ENCODE data around the gene SVOPL. TPM values are rescaled to one million over a fixed set of nuclear protein-coding genes. Genes with fewer than 3 reads are reported as not detected.

The SVOPL gene
- total and polyA plus RNA-seq, 2 donors (not counting 1 experiment from before 2014, with no cell fraction given): not detected

DNA sequence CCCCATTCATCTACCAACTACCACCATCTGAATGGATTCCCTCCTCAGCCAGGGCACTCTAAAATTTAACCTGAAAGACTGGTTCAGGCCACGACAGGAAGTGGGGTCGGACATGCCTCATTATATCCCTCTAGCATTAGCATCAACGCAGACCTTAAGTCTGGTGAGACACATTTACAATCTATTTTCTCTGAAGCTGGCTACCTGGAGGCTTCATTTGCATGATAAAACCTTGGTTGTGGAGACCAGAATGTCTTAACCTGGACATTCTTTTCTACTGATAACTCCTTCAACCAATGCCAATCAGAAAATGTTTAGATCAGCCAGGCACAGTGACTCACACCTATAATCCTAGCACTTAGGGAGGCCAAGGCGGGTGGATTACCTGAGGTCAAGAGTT, 42.3 kb downstream of the SVOPL start:
- H3K9me3 Mint-ChIP-seq (ENCODE audit: insufficient read depth): no peaks in the 10 kb centered on the region
- no peak overlapping the region for H3K9ac ChIP-seq (ENCODE audit: low read length)

GRCh38 chr7:138657854-138658386, 43.2 kb downstream of the SVOPL start:
- no peaks in the 10 kb centered on the region for H4K20me1 ChIP-seq (ENCODE audit: control insufficient read depth, insufficient read depth, low read length, poor library complexity, severe bottlenecking)
- Mint-ChIP-seq H3K27ac (no peak overlapping the region), H3K9me3 (ENCODE audit: insufficient read depth) (no peaks in the 10 kb centered on the region), H3K4me3 (no peak overlapping the region), H3K4me1 (no peaks in the 10 kb centered on the region), H3K27me3 (no peaks in the 10 kb centered on the region)
- CTCF ChIA-PET: no interaction called here
- intact Hi-C loops (cut with micrococcal nuclease): loop anchor here (10.0 kb wide), 1 partner anchor 73 kb away; no protein-coding TSS in a partner anchor
- TF ChIP-seq, protein P1, sequence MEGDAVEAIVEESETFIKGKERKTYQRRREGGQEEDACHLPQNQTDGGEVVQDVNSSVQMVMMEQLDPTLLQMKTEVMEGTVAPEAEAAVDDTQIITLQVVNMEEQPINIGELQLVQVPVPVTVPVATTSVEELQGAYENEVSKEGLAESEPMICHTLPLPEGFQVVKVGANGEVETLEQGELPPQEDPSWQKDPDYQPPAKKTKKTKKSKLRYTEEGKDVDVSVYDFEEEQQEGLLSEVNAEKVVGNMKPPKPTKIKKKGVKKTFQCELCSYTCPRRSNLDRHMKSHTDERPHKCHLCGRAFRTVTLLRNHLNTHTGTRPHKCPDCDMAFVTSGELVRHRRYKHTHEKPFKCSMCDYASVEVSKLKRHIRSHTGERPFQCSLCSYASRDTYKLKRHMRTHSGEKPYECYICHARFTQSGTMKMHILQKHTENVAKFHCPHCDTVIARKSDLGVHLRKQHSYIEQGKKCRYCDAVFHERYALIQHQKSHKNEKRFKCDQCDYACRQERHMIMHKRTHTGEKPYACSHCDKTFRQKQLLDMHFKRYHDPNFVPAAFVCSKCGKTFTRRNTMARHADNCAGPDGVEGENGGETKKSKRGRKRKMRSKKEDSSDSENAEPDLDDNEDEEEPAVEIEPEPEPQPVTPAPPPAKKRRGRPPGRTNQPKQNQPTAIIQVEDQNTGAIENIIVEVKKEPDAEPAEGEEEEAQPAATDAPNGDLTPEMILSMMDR (IDR thresholded peaks at IDR 0.05): no peak
- no peak for TF ChIP-seq EZH2 (IDR thresholded peaks at IDR 0.05; ENCODE audit: borderline replicate concordance, insufficient read depth, low read depth, low read length, poor library complexity, severe bottlenecking)
- no peaks in the 10 kb centered on the region for H3K79me2 ChIP-seq (ENCODE audit: control insufficient read depth, insufficient read depth, low read length)
- H3K4me2 ChIP-seq (replicated peaks; ENCODE audit: low read depth, low read length, poor library complexity, severe bottlenecking): no peak overlapping the region
- DNase-seq (no peak), ATAC-seq (ENCODE audit: low read depth) (no peak)
- no peak overlapping the region for H2AFZ ChIP-seq (ENCODE audit: insufficient read depth, low read depth, low read length, poor library complexity, severe bottlenecking)
- peaks cover 0 to 1% (median 0%) of the 10 kb centered on the region in 4 experiments for H3K27me3 ChIP-seq (replicated peaks in 1 of 4; ENCODE audit: control extremely low read depth in 1 of 4, control insufficient read depth in 3 of 4, insufficient read depth in 4 of 4, low read length in 3 of 4)
- no peak overlapping the region for H3K9ac ChIP-seq (ENCODE audit: low read length)
- POLR2A ChIA-PET: no interaction called here
- no CpG with 5 or more reads among the region's 4 CpGs for WGBS (ENCODE audit: insufficient coverage)
- no peak overlapping the region for H3K4me3 ChIP-seq (ENCODE audit: control extremely low read depth in 1 of 5, extremely low read depth in 1 of 5, insufficient read depth in 1 of 5, low read depth in 2 of 5, low read length in 4 of 5)
- H3K36me3 ChIP-seq (replicated peaks in 1 of 2; ENCODE audit: control extremely low read depth in 1 of 2, control insufficient read depth in 1 of 2, extremely low read depth in 1 of 2, insufficient read depth in 2 of 2, low read length in 1 of 2): no peaks in the 10 kb centered on the region
- H3K27ac ChIP-seq (ENCODE audit: low read length in 2 of 2): no peak overlapping the region
- H3K4me1 ChIP-seq (ENCODE audit: control insufficient read depth in 2 of 2, insufficient read depth in 2 of 2, low read length in 2 of 2): no peaks in the 10 kb centered on the region
- H3K9me3 ChIP-seq (ENCODE audit: control extremely low read depth in 1 of 3, control insufficient read depth in 2 of 3, insufficient read depth in 1 of 3, low read length in 2 of 3): peaks cover 0 to 17% (median 3%) of the 10 kb centered on the region in 3 donors

More for the DNA sequence above, 42.3 kb downstream of the SVOPL start:
- Histone ChIP-seq H3K36me3 (replicated peaks in 1 of 2; ENCODE audit: control extremely low read depth in 1 of 2, control insufficient read depth in 1 of 2, extremely low read depth in 1 of 2, insufficient read depth in 2 of 2, low read length in 1 of 2) (no peaks in the 10 kb centered on the region), H3K27me3 (replicated peaks in 1 of 4; ENCODE audit: control extremely low read depth in 1 of 4, control insufficient read depth in 3 of 4, insufficient read depth in 4 of 4, low read length in 3 of 4) (peaks cover 0 to 3% (median 0%) of the 10 kb centered on the region in 4 experiments), H3K4me3 (ENCODE audit: control extremely low read depth in 1 of 5, extremely low read depth in 1 of 5, insufficient read depth in 1 of 5, low read depth in 2 of 5, low read length in 4 of 5) (no peak overlapping the region), H3K4me2 (replicated peaks; ENCODE audit: low read depth, low read length, poor library complexity, severe bottlenecking) (no peak overlapping the region), H4K20me1 (ENCODE audit: control insufficient read depth, insufficient read depth, low read length, poor library complexity, severe bottlenecking) (no peaks in the 10 kb centered on the region), H3K9me3 (ENCODE audit: control extremely low read depth in 1 of 3, control insufficient read depth in 2 of 3, insufficient read depth in 1 of 3, low read length in 2 of 3) (peaks cover 0 to 8% (median 3%) of the 10 kb centered on the region in 3 donors), H3K79me2 (ENCODE audit: control insufficient read depth, insufficient read depth, low read length) (no peaks in the 10 kb centered on the region), H2AFZ (ENCODE audit: insufficient read depth, low read depth, low read length, poor library complexity, severe bottlenecking) (no peak overlapping the region), H3K27ac (ENCODE audit: low read length in 2 of 2) (no peak overlapping the region), H3K4me1 (ENCODE audit: control insufficient read depth in 2 of 2, insufficient read depth in 2 of 2, low read length in 2 of 2) (no peaks in the 10 kb centered on the region)
- no peak for DNase-seq
- Mint-ChIP-seq H3K27ac (no peak overlapping the region), H3K4me3 (no peak overlapping the region), H3K27me3 (no peaks in the 10 kb centered on the region), H3K4me1 (peaks cover 1% of the 10 kb centered on the region)
- ChIA-PET CTCF (no interaction called here), POLR2A (no interaction called here)
- no peak for ATAC-seq (ENCODE audit: low read depth)
- WGBS (ENCODE audit: insufficient coverage): 91% methylated on average over 4 of the region's 4 CpGs
- intact Hi-C loops (cut with micrococcal nuclease): loop anchor here (10.0 kb wide), 1 partner anchor 74 kb away; no protein-coding TSS in a partner anchor
- TF ChIP-seq, protein P1 (IDR thresholded peaks at IDR 0.05): no peak
- no peak for TF ChIP-seq EZH2 (IDR thresholded peaks at IDR 0.05; ENCODE audit: borderline replicate concordance, insufficient read depth, low read depth, low read length, poor library complexity, severe bottlenecking)
